ENCODE results near the gene SYT9.

The SYT9 gene

GRCh38 chr11:7341551-7341950 lies 89.8 kb downstream of the SYT9 start:
- DNase-seq (ENCODE audit: low read depth, low spot score): no peak
- H3K9me3 ChIP-seq (ENCODE audit: low read depth, low read length): no peaks in the 10 kb centered on the region
- no peak overlapping the region for H3K27ac ChIP-seq
- H3K9ac ChIP-seq (ENCODE audit: insufficient read length): no peak overlapping the region
- no peak overlapping the region for H3K4me3 ChIP-seq
- TF ChIP-seq FOXP2 (optimal IDR thresholded peaks at IDR 0.05; ENCODE audit: control extremely low read depth, extremely low read length, insufficient read depth) (no peak), EZH2 (IDR thresholded peaks at IDR 0.05) (no peak), POLR2AphosphoS5 (IDR thresholded peaks at IDR 0.05; ENCODE audit: borderline replicate concordance, low read depth, low read length) (no peak)
- H3K36me3 ChIP-seq (ENCODE audit: insufficient read depth, low read length): no peaks in the 10 kb centered on the region

GRCh38 chr11:7347611-7348431 lies 96.1 kb downstream of the SYT9 start:
- H3K36me3 ChIP-seq (ENCODE audit: insufficient read depth, low read length): no peaks in the 10 kb centered on the region
- H3K9me3 ChIP-seq (ENCODE audit: low read depth, low read length): no peaks in the 10 kb centered on the region
- DNase-seq (ENCODE audit: low read depth, low spot score): no peak
- H3K4me3 ChIP-seq: no peak overlapping the region
- no peak overlapping the region for H3K27ac ChIP-seq
- no peak overlapping the region for H3K9ac ChIP-seq (ENCODE audit: insufficient read length)
- TF ChIP-seq EZH2 (IDR thresholded peaks at IDR 0.05) (no peak), FOXP2 (optimal IDR thresholded peaks at IDR 0.05; ENCODE audit: control extremely low read depth, extremely low read length, insufficient read depth) (no peak), POLR2AphosphoS5 (IDR thresholded peaks at IDR 0.05; ENCODE audit: borderline replicate concordance, low read depth, low read length) (no peak)

DNA sequence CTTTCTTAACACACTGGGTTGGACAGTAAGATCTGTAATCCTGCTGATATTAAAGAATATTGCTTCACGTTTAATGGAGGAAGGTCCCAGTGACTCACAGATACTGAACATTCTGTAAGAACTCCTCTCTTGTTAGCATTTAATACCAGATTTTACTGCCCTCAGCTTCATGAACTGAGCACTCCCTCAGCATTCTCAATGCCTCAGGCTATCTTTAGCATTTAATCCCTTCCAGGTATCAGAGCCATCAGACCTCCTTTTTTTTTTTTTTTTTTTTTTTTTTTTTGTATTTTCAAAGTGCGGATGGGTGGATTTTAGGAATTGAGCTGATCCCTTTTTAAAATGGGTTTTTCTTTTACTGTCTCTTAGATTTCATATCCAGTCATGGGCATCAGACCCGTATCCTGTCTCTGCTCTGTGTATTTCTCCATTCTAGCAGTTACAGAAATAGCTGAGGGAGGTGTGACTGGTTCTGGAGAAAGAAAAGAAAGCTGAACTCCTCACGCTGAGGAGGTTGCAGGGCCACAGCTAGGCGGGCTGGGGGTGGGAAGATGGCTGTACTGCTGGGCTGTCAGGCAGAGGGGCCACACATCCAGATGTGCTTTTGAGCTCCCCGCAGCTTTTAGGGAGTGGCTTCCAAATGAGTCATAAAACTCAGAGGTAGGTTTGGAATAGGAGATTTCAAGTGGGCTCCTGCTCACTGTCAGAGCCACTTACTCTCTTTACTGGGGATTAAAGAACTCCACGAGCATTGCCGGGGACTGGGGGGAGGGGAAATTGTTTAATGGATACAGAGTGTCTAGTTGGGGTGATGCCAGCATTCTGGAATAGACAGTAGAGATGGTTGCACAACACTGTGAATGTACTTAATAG lies 97.0 kb downstream of the SYT9 start:
- no peak for TF ChIP-seq POLR2AphosphoS5 (IDR thresholded peaks at IDR 0.05; ENCODE audit: borderline replicate concordance, low read depth, low read length)
- no peak for TF ChIP-seq EZH2 (IDR thresholded peaks at IDR 0.05)
- no peak for TF ChIP-seq FOXP2 (optimal IDR thresholded peaks at IDR 0.05; ENCODE audit: control extremely low read depth, extremely low read length, insufficient read depth)
- no peak overlapping the region for H3K9ac ChIP-seq (ENCODE audit: insufficient read length)
- H3K9me3 ChIP-seq (ENCODE audit: low read depth, low read length): no peaks in the 10 kb centered on the region
- no peak overlapping the region for H3K4me3 ChIP-seq
- no peak overlapping the region for H3K27ac ChIP-seq
- no peaks in the 10 kb centered on the region for H3K36me3 ChIP-seq (ENCODE audit: insufficient read depth, low read length)
- DNase-seq (ENCODE audit: low read depth, low spot score): no peak

DNA sequence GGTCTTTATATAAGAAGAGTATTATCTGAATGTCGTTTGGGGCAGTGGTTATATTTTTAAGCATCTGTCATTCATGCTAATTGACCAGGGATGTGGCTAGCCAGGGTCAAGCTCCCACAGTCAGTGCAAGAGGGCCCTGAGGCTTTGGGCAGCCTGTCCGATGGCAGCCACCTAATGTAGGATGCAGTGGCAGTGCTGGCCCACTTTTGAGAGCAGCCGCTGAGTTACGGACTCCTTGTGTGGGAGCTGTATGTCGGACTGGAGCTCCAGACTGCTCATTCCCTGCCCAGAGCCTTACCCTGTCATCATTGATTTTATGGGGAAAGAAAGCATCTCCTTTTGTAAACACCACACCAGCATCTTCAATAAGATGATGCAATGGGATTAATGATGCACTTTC lies 99.5 kb downstream of the SYT9 start:
- DNase-seq (ENCODE audit: low read depth, low spot score): no peak
- no peak overlapping the region for H3K27ac ChIP-seq
- no peak overlapping the region for H3K9ac ChIP-seq (ENCODE audit: insufficient read length)
- TF ChIP-seq FOXP2 (optimal IDR thresholded peaks at IDR 0.05; ENCODE audit: control extremely low read depth, extremely low read length, insufficient read depth) (no peak), POLR2AphosphoS5 (IDR thresholded peaks at IDR 0.05; ENCODE audit: borderline replicate concordance, low read depth, low read length) (no peak), EZH2 (IDR thresholded peaks at IDR 0.05) (no peak)
- H3K4me3 ChIP-seq: no peak overlapping the region
- H3K9me3 ChIP-seq (ENCODE audit: low read depth, low read length): no peaks in the 10 kb centered on the region
- H3K36me3 ChIP-seq (ENCODE audit: insufficient read depth, low read length): no peaks in the 10 kb centered on the region

DNA sequence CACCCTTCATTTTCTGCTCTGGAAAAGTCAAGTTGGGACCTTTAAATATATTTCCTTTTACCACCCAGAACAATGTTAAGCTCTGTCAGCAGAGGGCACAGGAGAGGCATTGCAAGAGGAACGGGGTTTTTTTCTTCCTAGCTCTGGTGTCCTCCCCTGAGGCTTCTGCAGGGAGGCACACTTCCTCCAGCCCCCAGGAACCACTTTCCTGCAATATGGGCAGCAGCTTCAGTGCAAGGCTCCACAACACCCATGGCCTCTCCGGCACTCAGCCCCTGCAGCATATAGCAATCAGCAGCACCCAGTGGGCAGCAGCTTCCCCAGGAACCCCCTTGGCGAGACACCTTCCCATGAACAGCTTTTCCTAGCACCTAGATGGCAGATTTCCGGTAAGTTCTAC lies 101.4 kb downstream of the SYT9 start:
- no peaks in the 10 kb centered on the region for H3K9me3 ChIP-seq (ENCODE audit: low read depth, low read length)
- TF ChIP-seq POLR2AphosphoS5 (IDR thresholded peaks at IDR 0.05; ENCODE audit: borderline replicate concordance, low read depth, low read length): no peak
- TF ChIP-seq EZH2 (IDR thresholded peaks at IDR 0.05): no peak
- no peak for TF ChIP-seq FOXP2 (optimal IDR thresholded peaks at IDR 0.05; ENCODE audit: control extremely low read depth, extremely low read length, insufficient read depth)
- no peak overlapping the region for H3K9ac ChIP-seq (ENCODE audit: insufficient read length)
- no peak overlapping the region for H3K27ac ChIP-seq
- H3K36me3 ChIP-seq (ENCODE audit: insufficient read depth, low read length): no peaks in the 10 kb centered on the region
- H3K4me3 ChIP-seq: no peak overlapping the region
- no peak for DNase-seq (ENCODE audit: low read depth, low spot score)

GRCh38 chr11:7364660-7365059 lies 113.0 kb downstream of the SYT9 start:
- Histone ChIP-seq H3K4me3 (no peak overlapping the region), H3K9me3 (ENCODE audit: low read depth, low read length) (no peaks in the 10 kb centered on the region), H3K27ac (no peak overlapping the region), H3K36me3 (ENCODE audit: insufficient read depth, low read length) (no peaks in the 10 kb centered on the region), H3K9ac (ENCODE audit: insufficient read length) (no peak overlapping the region)
- no peak for TF ChIP-seq FOXP2 (optimal IDR thresholded peaks at IDR 0.05; ENCODE audit: control extremely low read depth, extremely low read length, insufficient read depth)
- no peak for TF ChIP-seq EZH2 (IDR thresholded peaks at IDR 0.05)
- TF ChIP-seq POLR2AphosphoS5 (IDR thresholded peaks at IDR 0.05; ENCODE audit: borderline replicate concordance, low read depth, low read length): no peak
- no peak for DNase-seq (ENCODE audit: low read depth, low spot score)

GRCh38 chr11:7367803-7368202 lies 116.1 kb downstream of the SYT9 start:
- Histone ChIP-seq H3K9me3 (ENCODE audit: low read depth, low read length) (no peaks in the 10 kb centered on the region), H3K36me3 (ENCODE audit: insufficient read depth, low read length) (no peaks in the 10 kb centered on the region), H3K27ac (no peak overlapping the region), H3K4me3 (no peak overlapping the region), H3K9ac (ENCODE audit: insufficient read length) (no peak overlapping the region)
- DNase-seq (ENCODE audit: low read depth, low spot score): no peak
- no peak for TF ChIP-seq EZH2 (IDR thresholded peaks at IDR 0.05)
- TF ChIP-seq POLR2AphosphoS5 (IDR thresholded peaks at IDR 0.05; ENCODE audit: borderline replicate concordance, low read depth, low read length): no peak
- TF ChIP-seq FOXP2 (optimal IDR thresholded peaks at IDR 0.05; ENCODE audit: control extremely low read depth, extremely low read length, insufficient read depth): no peak

DNA sequence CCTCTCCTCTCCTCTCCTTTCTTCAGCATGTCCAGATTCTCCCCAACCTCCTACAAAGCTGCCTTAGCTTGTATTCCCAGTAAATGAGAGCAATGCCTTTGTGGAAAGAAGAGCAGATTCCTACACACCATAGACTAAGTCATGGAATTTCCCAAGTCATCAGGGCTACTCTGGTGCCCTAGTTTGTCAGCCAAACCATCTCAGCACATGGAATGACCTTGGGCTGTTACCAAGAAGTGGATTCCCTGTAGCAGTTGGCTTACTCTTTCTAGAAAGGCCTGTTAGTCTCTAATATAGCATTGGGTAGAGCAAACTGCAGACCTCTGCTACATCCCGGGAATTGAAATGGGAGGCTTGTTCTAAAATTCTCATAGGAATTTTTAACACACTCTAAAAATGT lies 124.7 kb downstream of the SYT9 start:
- DNase-seq (ENCODE audit: low read depth, low spot score): no peak
- Histone ChIP-seq H3K27ac (no peak overlapping the region), H3K36me3 (ENCODE audit: insufficient read depth, low read length) (no peaks in the 10 kb centered on the region), H3K4me3 (no peak overlapping the region), H3K9ac (ENCODE audit: insufficient read length) (no peak overlapping the region), H3K9me3 (ENCODE audit: low read depth, low read length) (no peaks in the 10 kb centered on the region)
- TF ChIP-seq EZH2 (IDR thresholded peaks at IDR 0.05) (no peak), FOXP2 (optimal IDR thresholded peaks at IDR 0.05; ENCODE audit: control extremely low read depth, extremely low read length, insufficient read depth) (no peak), POLR2AphosphoS5 (IDR thresholded peaks at IDR 0.05; ENCODE audit: borderline replicate concordance, low read depth, low read length) (no peak)
